Endothelial cell (in vitro differentiated cells): ENCODE results near the gene SHROOM2. TPM values are rescaled to one million over a fixed set of nuclear protein-coding genes. Genes with fewer than 3 reads are reported as not detected.

ENCODE experiments used
- DNase-seq: peaks from one replicate; pipeline ENCODE4 v3.0.0; 2021; ENCODE audit warnings: low spot score
- H3K27ac Mint-ChIP-seq: one replicate; pipeline ENCODE4 v1.8.0; 2021; ENCODE audit warnings: mixed read lengths, inconsistent platforms; ENCODE audit not compliant: unreplicated experiment
- H3K27me3 Mint-ChIP-seq: one replicate; pipeline ENCODE4 v1.8.0; 2021; ENCODE audit warnings: mild to moderate bottlenecking, moderate library complexity, mixed read lengths, inconsistent platforms; ENCODE audit not compliant: unreplicated experiment
- H3K36me3 Mint-ChIP-seq: one replicate; pipeline ENCODE4 v1.8.0; 2021; ENCODE audit warnings: mild to moderate bottlenecking, low read depth, mixed read lengths, inconsistent platforms; ENCODE audit not compliant: unreplicated experiment
- H3K4me1 Mint-ChIP-seq: one replicate; pipeline ENCODE4 v1.8.0; 2021; ENCODE audit warnings: mild to moderate bottlenecking, mixed read lengths, inconsistent platforms; ENCODE audit not compliant: unreplicated experiment
- H3K4me3 Mint-ChIP-seq: one replicate; pipeline ENCODE4 v1.8.0; 2021; ENCODE audit warnings: mild to moderate bottlenecking, mixed read lengths, inconsistent platforms; ENCODE audit not compliant: unreplicated experiment
- H3K9me3 Mint-ChIP-seq: one replicate; pipeline ENCODE4 v1.8.0; 2021; ENCODE audit warnings: mixed read lengths, inconsistent platforms; ENCODE audit not compliant: unreplicated experiment
- total RNA-seq: library from RNA; stranded (reverse); fragmentation: NEBNext Ultra II Directional; extraction: Animal tissue kit (Norgen Biotek cat#: 25700); gene quantifications from one replicate; pipeline ENCODE4 v1.2.1, GENCODE V29; 2021; ENCODE audit not compliant: unreplicated experiment
- TF ChIP-seq, protein P1 (sequence below): fragments of 200-600 bp; sonication (generic); IDR thresholded peaks from one replicate; pipeline ENCODE4 v1.5.0; 2021; ENCODE audit warnings: antibody characterized with exemption; ENCODE audit not compliant: unreplicated experiment

Gene SHROOM2
- total RNA-seq, 1 donor from 2014 or later, result 22.3 TPM

DNA sequence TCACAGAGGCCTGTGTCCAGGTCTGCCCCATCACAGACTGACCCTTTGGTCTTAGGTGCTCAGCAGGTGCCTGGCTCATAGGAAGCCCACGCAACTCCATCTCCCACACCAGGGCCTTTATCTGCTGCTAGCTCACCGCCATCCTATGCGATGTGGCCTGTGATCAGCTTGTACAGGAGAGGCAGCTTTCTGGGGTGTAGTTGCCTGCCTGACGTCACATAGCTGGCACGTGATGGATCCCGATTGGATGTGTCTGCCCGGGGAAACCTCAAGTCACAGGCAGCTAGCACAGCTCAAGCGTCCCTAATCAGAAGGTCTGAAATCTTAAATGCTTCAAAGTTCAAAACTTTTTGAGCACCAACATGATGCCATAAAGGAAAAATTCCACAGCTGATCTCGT lies 139.8 kb downstream of the SHROOM2 start:
- Mint-ChIP-seq H3K9me3 (no peaks in the 10 kb centered on the region), H3K4me3 (no peak overlapping the region)

DNA sequence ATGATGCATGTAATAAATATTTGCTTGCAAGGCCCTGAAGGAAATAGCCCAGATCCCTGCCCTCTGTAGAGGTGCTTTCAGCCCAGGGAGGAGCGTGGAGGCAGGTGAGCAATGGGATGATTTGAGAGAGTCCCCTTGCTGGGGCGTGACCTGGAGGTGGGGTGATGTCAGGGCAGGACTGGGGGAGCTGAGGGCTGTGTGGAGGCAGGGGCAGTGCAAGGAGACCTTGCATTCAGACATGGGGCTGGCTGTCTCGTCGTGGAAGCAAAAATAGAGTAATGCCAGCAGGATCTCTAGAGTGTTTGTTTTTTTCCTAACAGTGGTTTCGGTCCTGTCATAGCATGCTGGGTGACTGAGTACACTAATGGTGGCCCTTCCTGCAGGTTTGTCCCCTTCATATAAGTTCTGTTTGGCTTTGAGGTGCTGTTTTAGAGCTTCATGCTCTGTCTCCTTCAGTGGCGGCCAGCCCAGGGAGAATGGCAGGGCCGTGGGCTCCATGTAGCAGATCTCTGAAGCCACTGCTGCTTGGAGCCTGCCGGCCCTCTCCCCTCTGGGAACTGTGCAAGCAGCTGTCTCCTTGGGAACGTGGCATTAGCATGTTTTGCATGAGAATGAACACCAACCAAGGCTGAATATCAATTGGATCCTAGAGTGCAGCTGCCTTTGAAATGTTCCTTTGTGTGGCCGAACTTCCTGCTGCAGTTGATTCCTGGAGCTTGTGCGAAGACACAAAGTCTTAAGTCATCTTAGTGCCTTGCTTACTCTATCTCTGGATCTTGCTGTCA lies 141.7 kb downstream of the SHROOM2 start:
- Mint-ChIP-seq H3K4me1 (peaks cover 26% of the 10 kb centered on the region), H3K36me3 (peaks cover 7% of the 10 kb centered on the region), H3K27me3 (peaks cover 3% of the 10 kb centered on the region), H3K9me3 (no peaks in the 10 kb centered on the region), H3K4me3 (no peak overlapping the region), H3K27ac (peak overlapping the region; percentile 52)
- TF ChIP-seq, protein P1, sequence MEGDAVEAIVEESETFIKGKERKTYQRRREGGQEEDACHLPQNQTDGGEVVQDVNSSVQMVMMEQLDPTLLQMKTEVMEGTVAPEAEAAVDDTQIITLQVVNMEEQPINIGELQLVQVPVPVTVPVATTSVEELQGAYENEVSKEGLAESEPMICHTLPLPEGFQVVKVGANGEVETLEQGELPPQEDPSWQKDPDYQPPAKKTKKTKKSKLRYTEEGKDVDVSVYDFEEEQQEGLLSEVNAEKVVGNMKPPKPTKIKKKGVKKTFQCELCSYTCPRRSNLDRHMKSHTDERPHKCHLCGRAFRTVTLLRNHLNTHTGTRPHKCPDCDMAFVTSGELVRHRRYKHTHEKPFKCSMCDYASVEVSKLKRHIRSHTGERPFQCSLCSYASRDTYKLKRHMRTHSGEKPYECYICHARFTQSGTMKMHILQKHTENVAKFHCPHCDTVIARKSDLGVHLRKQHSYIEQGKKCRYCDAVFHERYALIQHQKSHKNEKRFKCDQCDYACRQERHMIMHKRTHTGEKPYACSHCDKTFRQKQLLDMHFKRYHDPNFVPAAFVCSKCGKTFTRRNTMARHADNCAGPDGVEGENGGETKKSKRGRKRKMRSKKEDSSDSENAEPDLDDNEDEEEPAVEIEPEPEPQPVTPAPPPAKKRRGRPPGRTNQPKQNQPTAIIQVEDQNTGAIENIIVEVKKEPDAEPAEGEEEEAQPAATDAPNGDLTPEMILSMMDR, result no peak
- no peak for DNase-seq

More for the DNA sequence above, 139.8 kb downstream of the SHROOM2 start:
- DNase-seq, result no peak
- Mint-ChIP-seq H3K36me3 (peaks cover 12% of the 10 kb centered on the region), H3K27me3 (peaks cover 5% of the 10 kb centered on the region), H3K4me1 (peaks cover 38% of the 10 kb centered on the region), H3K27ac (no peak overlapping the region)
- TF ChIP-seq, protein P1, result no peak

DNA sequence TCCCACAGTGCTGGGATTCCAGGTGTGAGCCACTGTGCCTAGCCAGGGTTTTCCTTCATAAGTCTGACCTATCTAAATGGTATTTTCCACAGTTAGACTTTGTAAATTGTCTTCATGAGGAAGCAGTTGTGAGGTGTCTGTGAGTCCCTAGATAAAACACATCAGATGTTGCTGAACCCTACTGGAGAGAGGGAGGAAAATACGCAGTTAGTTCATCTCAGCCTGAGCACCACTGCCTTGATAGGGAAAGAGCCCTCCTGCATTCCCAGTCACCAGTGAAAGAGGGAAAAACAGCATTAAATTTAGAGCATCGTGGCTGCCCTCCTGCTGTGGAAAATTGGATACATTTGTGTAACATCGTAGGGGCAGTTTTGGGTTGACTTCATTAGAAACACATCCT lies 149.2 kb downstream of the SHROOM2 start:
- Mint-ChIP-seq H3K27me3 (no peaks in the 10 kb centered on the region), H3K36me3 (no peaks in the 10 kb centered on the region), H3K4me1 (no peaks in the 10 kb centered on the region), H3K4me3 (no peak overlapping the region), H3K27ac (no peak overlapping the region), H3K9me3 (no peaks in the 10 kb centered on the region)
- TF ChIP-seq, protein P1, result no peak
- DNase-seq, result no peak

DNA sequence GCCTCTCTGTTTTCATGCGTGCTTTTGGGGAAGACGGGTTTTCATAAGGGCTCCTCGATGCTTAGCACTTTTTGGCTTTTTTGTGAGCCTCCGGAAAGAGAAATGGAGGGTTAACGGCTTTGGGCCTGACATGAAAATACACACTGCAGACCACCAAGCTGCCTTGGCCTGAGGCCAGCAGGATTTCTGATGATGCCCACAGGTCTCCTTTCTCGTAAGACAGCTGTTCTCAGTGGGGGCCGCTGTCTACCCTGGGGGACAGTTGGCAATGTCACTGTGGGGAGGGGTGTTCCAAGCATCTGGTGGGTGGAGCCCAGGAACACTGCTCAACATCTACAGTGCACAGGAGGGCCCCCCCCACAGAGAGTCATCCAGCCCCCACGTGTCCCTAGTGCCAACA lies 151.5 kb downstream of the SHROOM2 start:
- H3K4me3 Mint-ChIP-seq, result no peak overlapping the region
- no peaks in the 10 kb centered on the region for H3K27me3 Mint-ChIP-seq
- no peaks in the 10 kb centered on the region for H3K36me3 Mint-ChIP-seq
- no peak overlapping the region for H3K27ac Mint-ChIP-seq
- H3K4me1 Mint-ChIP-seq, result peaks cover 4% of the 10 kb centered on the region
- TF ChIP-seq, protein P1, result no peak
- H3K9me3 Mint-ChIP-seq, result no peaks in the 10 kb centered on the region
- no peak for DNase-seq

DNA sequence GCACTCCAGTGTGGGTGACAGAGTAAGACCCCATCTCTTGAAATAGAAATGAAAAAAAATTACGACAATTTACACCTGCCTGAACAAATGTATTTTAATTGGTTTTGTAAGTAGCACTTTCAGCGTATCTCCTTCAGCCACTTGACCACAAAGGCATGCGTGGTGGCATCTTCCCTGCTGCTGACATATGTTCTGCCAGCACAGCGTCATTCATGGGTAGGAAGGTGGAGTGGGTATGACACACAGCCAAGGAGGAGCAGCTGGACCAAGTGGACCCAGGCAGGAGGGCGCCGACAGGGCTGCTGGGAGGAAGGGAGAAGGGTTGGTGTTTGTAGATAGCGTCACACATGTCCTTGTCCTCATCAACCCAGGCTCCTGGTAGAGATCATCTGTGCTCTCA lies 152.3 kb downstream of the SHROOM2 start:
- TF ChIP-seq, protein P1, result no peak
- H3K9me3 Mint-ChIP-seq, result no peaks in the 10 kb centered on the region
- H3K36me3 Mint-ChIP-seq, result peaks cover 4% of the 10 kb centered on the region
- no peak for DNase-seq
- peaks cover 4% of the 10 kb centered on the region for H3K4me1 Mint-ChIP-seq
- no peak overlapping the region for H3K4me3 Mint-ChIP-seq
- H3K27me3 Mint-ChIP-seq, result peaks cover 3% of the 10 kb centered on the region
- no peak overlapping the region for H3K27ac Mint-ChIP-seq
